HepG2 (cell line): ENCODE data around the gene MYLK.

Experiments
- FOSL1 ChIP-seq: sonication (generic); formaldehyde crosslinking; IDR thresholded peaks from 2 replicates; pipeline ENCODE4 v1.9.0; 2021; ENCODE audit warnings: missing genetic modification reagents, borderline replicate concordance
- JDP2 ChIP-seq: sonication (generic); formaldehyde crosslinking; IDR thresholded peaks from 2 replicates; pipeline ENCODE4 v1.8.1; 2022; ENCODE audit warnings: missing genetic modification reagents, borderline replicate concordance
- ZNF510 ChIP-seq: sonication (generic); formaldehyde crosslinking; IDR thresholded peaks from 2 replicates; pipeline ENCODE4 v1.4.0; 2020; ENCODE audit warnings: low read depth, mild to moderate bottlenecking, missing genetic modification reagents
- ZNF552 ChIP-seq: sonication (generic); formaldehyde crosslinking; IDR thresholded peaks from 2 replicates; pipeline ENCODE4 v1.9.0; 2022; ENCODE audit warnings: missing genetic modification reagents, mild to moderate bottlenecking, borderline replicate concordance
- ZNF577 ChIP-seq: sonication (generic); formaldehyde crosslinking; IDR thresholded peaks from 2 replicates; pipeline ENCODE4 v1.4.0; 2020; ENCODE audit warnings: mild to moderate bottlenecking, low read depth, missing genetic modification reagents, borderline replicate concordance
- TF ChIP-seq, protein P1 (sequence below): sonication (generic); formaldehyde crosslinking; IDR thresholded peaks from 2 replicates; pipeline ENCODE4 v1.4.0; 2020; ENCODE audit warnings: missing genetic modification reagents, borderline replicate concordance
- TF ChIP-seq, protein P2 (sequence below): sonication (generic); formaldehyde crosslinking; IDR thresholded peaks from 2 replicates; pipeline ENCODE4 v1.4.0; 2020; ENCODE audit warnings: missing genetic modification reagents, mild to moderate bottlenecking, borderline replicate concordance
- TF ChIP-seq, protein P3 (sequence below): sonication (generic); formaldehyde crosslinking; IDR thresholded peaks from 2 replicates; pipeline ENCODE4 v1.9.0; 2021; ENCODE audit warnings: missing genetic modification reagents, borderline replicate concordance
- TF ChIP-seq, protein P4 (sequence below): sonication (generic); formaldehyde crosslinking; IDR thresholded peaks from 2 replicates; pipeline ENCODE4 v1.5.0; 2020; ENCODE audit warnings: mild to moderate bottlenecking, missing genetic modification reagents, moderate library complexity

DNA sequence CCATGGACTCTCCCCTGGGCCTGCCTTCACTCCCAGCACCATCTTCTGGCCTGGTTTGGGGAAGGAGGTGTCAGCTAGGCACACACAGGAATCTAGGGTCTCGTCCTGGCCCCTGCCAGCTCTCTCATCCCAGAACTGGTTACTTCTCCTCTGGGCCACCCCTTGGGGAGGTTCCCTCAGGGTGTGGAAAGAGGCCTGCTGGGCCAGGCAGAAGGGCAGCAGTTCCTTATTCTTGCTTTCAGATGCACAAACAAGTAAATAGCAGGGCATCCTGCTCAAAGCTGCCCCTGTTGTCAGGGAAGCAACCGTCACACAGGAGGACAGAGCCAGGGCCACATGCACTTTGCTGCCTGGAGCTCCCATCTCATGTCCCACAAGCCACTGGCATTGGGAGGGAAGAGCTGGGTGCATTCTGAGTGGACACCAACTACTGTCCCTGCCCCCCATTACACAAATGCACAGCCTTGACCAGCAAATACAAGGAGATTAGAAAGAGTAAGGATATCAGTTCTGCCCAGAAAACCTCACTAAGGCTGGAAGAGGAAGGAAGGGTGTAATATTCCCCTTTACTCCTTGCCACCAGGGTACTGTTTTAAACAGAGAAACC is 190.4 kb downstream of the MYLK start:
- TF ChIP-seq, protein P1, sequence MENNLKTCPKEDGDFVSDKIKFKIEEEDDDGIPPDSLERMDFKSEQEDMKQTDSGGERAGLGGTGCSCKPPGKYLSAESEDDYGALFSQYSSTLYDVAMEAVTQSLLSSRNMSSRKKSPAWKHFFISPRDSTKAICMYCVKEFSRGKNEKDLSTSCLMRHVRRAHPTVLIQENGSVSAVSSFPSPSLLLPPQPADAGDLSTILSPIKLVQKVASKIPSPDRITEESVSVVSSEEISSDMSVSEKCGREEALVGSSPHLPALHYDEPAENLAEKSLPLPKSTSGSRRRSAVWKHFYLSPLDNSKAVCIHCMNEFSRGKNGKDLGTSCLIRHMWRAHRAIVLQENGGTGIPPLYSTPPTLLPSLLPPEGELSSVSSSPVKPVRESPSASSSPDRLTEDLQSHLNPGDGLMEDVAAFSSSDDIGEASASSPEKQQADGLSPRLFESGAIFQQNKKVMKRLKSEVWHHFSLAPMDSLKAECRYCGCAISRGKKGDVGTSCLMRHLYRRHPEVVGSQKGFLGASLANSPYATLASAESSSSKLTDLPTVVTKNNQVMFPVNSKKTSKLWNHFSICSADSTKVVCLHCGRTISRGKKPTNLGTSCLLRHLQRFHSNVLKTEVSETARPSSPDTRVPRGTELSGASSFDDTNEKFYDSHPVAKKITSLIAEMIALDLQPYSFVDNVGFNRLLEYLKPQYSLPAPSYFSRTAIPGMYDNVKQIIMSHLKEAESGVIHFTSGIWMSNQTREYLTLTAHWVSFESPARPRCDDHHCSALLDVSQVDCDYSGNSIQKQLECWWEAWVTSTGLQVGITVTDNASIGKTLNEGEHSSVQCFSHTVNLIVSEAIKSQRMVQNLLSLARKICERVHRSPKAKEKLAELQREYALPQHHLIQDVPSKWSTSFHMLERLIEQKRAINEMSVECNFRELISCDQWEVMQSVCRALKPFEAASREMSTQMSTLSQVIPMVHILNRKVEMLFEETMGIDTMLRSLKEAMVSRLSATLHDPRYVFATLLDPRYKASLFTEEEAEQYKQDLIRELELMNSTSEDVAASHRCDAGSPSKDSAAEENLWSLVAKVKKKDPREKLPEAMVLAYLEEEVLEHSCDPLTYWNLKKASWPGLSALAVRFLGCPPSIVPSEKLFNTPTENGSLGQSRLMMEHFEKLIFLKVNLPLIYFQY = no peak
- no peak for TF ChIP-seq ZNF577
- TF ChIP-seq, protein P2, sequence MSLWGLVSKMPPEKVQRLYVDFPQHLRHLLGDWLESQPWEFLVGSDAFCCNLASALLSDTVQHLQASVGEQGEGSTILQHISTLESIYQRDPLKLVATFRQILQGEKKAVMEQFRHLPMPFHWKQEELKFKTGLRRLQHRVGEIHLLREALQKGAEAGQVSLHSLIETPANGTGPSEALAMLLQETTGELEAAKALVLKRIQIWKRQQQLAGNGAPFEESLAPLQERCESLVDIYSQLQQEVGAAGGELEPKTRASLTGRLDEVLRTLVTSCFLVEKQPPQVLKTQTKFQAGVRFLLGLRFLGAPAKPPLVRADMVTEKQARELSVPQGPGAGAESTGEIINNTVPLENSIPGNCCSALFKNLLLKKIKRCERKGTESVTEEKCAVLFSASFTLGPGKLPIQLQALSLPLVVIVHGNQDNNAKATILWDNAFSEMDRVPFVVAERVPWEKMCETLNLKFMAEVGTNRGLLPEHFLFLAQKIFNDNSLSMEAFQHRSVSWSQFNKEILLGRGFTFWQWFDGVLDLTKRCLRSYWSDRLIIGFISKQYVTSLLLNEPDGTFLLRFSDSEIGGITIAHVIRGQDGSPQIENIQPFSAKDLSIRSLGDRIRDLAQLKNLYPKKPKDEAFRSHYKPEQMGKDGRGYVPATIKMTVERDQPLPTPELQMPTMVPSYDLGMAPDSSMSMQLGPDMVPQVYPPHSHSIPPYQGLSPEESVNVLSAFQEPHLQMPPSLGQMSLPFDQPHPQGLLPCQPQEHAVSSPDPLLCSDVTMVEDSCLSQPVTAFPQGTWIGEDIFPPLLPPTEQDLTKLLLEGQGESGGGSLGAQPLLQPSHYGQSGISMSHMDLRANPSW (CRISPR knock-in tag) = no peak
- TF ChIP-seq, protein P3, sequence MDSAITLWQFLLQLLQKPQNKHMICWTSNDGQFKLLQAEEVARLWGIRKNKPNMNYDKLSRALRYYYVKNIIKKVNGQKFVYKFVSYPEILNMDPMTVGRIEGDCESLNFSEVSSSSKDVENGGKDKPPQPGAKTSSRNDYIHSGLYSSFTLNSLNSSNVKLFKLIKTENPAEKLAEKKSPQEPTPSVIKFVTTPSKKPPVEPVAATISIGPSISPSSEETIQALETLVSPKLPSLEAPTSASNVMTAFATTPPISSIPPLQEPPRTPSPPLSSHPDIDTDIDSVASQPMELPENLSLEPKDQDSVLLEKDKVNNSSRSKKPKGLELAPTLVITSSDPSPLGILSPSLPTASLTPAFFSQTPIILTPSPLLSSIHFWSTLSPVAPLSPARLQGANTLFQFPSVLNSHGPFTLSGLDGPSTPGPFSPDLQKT (CRISPR knock-in tag) = no peak
- TF ChIP-seq, protein P4, sequence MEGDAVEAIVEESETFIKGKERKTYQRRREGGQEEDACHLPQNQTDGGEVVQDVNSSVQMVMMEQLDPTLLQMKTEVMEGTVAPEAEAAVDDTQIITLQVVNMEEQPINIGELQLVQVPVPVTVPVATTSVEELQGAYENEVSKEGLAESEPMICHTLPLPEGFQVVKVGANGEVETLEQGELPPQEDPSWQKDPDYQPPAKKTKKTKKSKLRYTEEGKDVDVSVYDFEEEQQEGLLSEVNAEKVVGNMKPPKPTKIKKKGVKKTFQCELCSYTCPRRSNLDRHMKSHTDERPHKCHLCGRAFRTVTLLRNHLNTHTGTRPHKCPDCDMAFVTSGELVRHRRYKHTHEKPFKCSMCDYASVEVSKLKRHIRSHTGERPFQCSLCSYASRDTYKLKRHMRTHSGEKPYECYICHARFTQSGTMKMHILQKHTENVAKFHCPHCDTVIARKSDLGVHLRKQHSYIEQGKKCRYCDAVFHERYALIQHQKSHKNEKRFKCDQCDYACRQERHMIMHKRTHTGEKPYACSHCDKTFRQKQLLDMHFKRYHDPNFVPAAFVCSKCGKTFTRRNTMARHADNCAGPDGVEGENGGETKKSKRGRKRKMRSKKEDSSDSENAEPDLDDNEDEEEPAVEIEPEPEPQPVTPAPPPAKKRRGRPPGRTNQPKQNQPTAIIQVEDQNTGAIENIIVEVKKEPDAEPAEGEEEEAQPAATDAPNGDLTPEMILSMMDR (CRISPR knock-in tag) = no peak
- TF ChIP-seq JDP2 (CRISPR knock-in tag) = no peak
- TF ChIP-seq FOSL1 (CRISPR knock-in tag) = no peak
- no peak for TF ChIP-seq ZNF552 (CRISPR knock-in tag)
- no peak for TF ChIP-seq ZNF510 (CRISPR knock-in tag)
